Tongue (tissue), 2 donors: ENCODE results near the gene PGAP3. TPM values are rescaled to one million over a fixed set of nuclear protein-coding genes. Genes with fewer than 3 reads are reported as not detected.
A peak's percentile ranks its signal among the peaks of the same experiment; 100 is the strongest.

Experiments used
- DNase-seq: peaks from one replicate; pipeline ENCODE4 v3.0.0-alpha.2; 2015
- total RNA-seq: library from RNA; depleted of rRNA; stranded (reverse); fragments of >200 nt; gene quantifications from one replicate; pipeline ENCODE4 v1.2.3, GENCODE V29; 2014

Gene PGAP3
- total RNA-seq, 1 donor from 2014 or later: 11.2 TPM

DNA sequence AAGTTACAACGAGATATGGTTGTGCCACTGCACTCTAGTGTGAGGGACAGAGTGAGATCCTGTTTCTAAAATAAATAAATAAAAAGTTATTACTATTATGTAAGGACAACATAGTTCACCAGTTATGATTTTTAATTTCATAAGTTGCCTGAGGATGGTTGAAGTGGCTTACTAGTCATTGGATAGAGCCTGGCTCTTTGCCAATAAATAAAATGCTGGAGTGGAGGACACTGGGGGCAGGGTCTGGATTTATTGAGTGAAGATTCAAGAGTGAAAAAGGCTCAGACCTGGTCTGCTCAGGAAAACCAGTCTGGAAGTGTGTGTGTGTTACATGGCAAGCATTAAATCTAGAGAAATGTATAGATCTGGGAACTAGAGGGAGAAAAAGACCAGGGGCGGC, 48.8 kb downstream of the PGAP3 start:
- DNase-seq: no peak

DNA sequence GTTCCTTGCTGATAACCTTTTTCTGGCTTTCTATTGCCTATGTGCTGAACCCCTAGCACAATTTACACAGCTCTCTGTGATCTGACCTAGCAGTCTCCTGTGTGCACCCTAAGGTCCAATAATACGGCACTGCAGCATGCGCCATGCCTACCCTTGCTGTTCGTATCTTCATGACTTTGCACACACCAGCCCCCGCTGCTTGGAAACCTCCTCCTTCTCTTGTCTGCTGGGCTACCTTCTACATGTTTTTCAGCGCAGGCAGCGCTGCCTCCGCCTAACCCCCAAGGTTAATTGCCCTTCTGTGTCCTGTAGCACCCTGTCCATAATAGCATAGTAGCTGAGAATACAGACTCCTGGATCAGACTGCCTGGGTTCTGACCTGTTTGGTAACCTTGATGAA, 49.5 kb downstream of the PGAP3 start:
- DNase-seq: no peak

- DNase-seq: peak; percentile 94
Observed at GRCh38 chr17:39636927-39637736, 50.7 kb downstream of the PGAP3 start, which contains the start of gene STARD3. TSS of gene STARD3 (plus strand) at chr17:39637144. CDS start at chr17:39653532, 16,388 bp downstream.

DNA sequence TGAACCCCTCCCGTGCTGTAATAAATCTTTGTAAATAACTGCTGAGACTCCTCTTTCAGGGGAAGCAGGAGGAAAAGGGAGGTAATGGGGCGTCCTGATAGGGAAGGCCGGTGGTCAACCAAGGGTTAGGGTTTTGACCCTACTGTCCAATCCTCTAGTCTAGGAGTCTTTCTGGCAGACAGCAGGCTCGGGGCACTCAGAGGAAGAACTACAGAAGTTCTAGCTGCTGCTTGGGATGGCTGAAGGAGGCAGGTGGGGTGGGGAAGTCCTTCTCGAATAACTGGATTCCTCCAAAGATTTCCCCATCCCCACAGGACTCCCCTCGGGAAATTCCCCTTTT, 51.3 kb downstream of the PGAP3 start:
- no peak for DNase-seq

DNA sequence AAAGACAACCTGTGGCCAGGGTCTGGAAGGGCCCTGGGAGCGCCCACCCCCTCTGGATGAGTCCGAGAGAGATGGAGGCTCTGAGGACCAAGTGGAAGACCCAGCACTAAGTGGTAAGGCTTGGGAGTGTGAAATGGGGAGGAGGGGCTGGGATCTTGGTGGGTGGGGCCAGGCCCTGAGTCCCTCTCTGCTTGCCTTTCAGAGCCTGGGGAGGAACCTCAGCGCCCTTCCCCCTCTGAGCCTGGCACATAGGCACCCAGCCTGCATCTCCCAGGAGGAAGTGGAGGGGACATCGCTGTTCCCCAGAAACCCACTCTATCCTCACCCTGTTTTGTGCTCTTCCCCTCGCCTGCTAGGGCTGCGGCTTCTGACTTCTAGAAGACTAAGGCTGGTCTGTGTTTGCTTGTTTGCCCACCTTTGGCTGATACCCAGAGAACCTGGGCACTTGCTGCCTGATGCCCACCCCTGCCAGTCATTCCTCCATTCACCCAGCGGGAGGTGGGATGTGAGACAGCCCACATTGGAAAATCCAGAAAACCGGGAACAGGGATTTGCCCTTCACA, 52.2 kb downstream of the PGAP3 start:
- DNase-seq: no peak

DNA sequence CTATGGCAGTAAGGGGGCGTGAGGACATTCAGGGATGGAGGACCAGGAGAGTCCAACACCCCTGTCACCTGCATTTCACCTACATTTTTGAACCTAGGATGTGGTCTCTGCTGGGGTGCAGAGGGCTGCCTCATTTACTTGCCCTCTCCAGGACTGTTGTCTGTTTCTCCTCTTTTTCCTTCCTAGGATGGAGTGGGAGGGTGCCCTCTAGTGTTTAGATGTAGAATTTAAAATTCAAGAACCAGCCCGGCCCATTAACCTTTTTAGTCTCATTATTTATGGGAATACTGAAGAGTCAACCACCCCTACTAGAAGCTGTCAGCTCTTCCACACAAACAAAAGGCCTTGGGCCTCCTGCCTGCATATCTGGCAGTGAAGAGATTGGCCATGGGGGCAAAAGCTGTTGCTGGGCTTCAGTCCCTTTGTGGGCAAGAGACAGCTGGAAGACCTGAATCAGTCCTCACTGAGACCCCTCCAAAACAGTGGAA, 53.4 kb downstream of the PGAP3 start:
- DNase-seq: peak; percentile 58

DNA sequence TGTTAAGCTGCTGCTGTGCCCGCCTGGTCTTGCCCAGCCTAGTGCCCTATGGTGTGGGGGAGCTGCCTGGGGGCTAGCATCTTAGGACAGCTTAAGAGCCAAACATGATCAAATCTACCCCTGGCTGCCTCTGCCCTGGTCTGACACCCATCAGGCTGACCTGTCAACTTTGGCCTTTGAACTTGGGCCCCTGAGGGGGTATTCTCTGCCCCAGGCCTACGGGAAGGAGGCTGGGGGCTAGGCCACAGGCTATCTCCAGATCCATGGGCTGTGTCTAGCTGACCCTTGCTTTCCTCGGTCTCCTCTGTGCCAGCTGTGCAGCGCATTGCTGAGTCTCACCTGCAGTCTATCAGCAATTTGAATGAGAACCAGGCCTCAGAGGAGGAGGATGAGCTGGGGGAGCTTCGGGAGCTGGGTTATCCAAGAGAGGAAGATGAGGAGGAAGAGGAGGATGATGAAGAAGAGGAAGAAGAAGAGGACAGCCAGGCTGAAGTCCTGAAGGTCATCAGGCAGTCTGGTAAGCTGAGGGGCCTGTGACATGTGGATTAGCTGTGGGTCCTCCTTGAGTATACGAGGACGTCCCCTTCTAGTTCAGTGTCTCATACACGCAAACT, 54.2 kb downstream of the PGAP3 start:
- DNase-seq: no peak

GRCh38 chr17:39632153-39632941, 55.5 kb downstream of the PGAP3 start:
- DNase-seq: no peak

GRCh38 chr17:39631403-39631802, 56.5 kb downstream of the PGAP3 start:
- DNase-seq: no peak

DNA sequence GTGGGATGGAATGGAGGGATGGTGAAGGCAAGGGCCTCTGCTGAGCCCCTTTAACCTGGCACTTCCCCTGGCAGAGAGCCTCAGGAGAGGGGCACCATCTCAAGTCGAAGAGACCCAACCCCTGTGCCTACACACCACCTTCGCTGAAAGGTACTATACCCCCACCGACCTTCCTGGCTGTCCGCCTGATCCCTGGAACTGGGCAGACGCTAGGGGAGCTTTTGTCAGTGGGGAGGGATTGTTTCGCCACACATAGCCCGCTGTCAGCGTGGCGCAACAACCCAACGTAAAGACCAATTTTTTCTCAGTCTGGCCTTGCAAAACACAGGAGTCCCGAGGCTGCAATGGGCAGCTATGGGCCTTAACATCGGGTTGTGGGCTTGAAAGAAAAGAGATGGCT, 58.0 kb downstream of the PGAP3 start:
- no peak for DNase-seq

DNA sequence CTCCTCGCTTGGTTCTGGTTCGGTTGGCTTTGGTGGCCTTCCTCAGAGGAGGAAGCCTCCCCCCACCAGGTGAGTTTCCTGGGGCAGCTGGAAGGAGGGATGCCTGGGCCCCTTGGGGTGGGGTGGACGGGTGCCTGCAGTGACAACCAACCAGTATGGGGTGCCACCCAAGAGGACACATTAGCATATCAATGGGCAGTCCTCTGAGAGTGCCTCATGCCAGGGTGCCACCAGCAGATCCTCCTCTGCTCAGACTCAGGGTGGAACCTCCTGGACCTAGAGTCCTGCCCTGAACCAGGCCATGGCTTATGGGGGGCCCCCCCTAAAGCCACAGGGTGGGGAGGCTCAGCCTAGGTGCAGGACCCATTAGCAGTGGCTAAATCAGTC, 58.4 kb downstream of the PGAP3 start:
- no peak for DNase-seq

DNA sequence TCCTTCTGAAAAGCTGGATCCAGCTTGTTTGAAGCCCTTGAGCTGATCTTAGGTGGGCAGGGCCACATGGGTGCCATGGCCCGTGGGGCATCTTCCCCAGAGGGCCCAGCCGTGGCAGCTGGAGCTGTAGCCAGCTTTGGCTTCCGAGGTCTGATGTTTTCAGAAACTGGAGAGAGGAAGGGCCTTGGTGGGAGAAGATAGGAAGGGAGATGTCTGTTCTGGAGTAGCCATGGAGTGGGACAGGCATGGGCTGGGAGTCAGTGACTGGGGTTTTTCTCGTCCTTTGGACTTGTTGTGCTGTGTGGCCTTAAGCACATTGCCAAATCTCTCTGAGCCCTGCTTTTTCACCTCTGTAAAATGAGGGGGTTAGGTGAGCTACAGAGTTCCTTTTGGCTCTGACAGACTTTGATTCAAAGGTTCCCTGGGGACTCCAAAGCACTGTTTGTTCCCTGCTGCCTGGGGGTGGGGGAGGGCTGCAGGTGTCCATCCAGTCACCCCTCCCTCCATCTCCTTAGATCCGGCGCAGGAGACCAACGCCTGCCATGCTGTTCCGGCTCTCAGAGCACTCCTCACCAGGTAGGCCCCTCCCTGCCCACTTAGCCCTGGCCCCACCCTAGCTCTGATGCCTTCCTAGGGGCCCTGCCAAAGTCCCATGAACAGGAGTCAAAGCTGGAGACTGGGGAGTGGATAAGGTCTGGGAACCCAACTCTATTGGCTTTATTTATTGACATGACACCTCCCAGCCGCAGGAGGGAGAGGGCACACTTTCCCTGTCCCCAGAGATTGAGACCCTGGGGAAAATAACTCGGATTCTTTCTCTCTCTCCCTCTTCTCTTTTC, 59.0 kb downstream of the PGAP3 start:
- DNase-seq: no peak

DNA sequence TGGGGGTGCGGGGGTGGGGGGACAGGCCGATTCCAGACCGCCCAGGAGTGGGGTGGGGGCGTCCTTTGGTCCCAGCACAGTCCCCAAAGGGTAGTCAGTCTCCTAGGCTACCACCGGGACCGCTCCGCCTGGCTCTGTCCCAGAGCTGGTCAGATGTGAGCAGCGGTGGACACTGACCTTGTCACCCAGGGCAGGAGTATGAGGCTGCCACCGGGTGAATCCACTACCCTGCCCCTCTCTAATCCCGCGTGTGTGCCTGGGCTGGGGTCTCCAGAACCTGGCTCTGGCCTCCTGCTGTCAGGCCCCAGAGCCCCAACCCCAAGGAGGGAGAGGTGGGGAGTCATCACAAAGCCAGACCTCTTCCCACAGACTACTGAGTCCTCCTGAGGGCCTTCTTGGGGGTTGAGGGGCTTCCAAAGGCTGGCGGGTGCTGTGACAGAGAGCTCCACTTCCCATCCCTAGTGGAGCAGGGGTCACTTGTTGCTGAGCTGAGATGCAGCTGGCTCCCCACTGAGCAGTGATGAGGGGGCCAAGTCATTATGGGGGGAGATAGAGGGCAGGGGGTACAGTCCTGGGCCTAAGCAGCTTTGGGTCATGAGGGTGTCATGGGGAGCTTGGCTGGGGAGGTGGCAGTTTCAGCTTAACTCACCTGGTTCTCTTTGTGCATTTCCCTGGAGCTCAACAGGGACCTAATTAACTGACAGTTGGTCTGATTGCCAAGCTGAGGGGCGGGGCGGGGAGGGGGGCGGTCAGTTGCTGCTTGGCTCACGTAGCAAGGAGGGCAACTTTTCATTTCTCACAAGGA, 59.9 kb downstream of the PGAP3 start:
- no peak for DNase-seq

DNA sequence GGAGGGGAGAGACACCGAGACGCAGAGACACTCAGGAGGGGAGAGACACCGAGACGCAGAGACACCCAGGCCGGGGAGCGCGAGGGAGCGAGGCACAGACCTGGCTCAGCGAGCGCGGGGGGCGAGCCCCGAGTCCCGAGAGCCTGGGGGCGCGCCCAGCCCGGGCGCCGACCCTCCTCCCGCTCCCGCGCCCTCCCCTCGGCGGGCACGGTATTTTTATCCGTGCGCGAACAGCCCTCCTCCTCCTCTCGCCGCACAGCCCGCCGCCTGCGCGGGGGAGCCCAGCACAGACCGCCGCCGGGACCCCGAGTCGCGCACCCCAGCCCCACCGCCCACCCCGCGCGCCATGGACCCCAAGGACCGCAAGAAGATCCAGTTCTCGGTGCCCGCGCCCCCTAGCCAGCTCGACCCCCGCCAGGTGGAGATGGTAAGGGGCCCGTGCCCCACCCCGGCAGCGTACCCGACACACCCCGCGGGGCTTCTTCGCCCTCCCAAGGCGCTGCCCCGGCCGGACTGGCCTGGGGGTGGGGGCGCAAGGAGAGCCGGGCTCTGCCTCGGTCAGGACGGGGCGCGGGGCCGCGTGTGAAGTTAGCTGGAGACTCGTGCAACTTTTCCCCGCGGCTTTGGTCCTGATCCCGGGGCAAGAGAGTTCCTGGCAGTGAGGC, 60.7 kb downstream of the PGAP3 start:
- no peak for DNase-seq

- DNase-seq: no peak
Observed at GRCh38 chr17:39626171-39627046, 61.4 kb downstream of the PGAP3 start, which contains the start of gene PPP1R1B. TSS of gene PPP1R1B (plus strand) at chr17:39626952. CDS start at chr17:39627393, 441 bp downstream.

- no peak for DNase-seq
Observed at GRCh38 chr17:39625198-39625785, 62.6 kb downstream of the PGAP3 start.

- DNase-seq: no peak
Observed at GRCh38 chr17:39624313-39624712, 63.5 kb downstream of the PGAP3 start.

GRCh38 chr17:39623356-39623950, 64.4 kb downstream of the PGAP3 start:
- peak; percentile 86 for DNase-seq
